SK-N-SH (cell line): ENCODE data around the gene BCAR3. TPM values are rescaled to one million over a fixed set of nuclear protein-coding genes. Genes with fewer than 3 reads are reported as not detected.

ENCODE experiments used
- CTCF ChIA-PET: fragments of 300-600, 350-600 bp; formaldehyde crosslinking; extraction: SDS; loops from one replicate; lab custom pipeline; 2021; lab: Yijun Ruan, JAX
- POLR2A ChIA-PET: fragments of 350-600 bp; sonication (Branson Sonifier 250); formaldehyde crosslinking; extraction: SDS; loops from one replicate; lab custom pipeline; 2020; ENCODE audit warnings: antibody characterized with exemption, inconsistent platforms; lab: Yijun Ruan, JAX
- DNase-seq: peaks from one replicate; pipeline ENCODE4 v3.0.0; 2012
- H2AFZ ChIP-seq: fragments of 200-600 bp; sonication (generic); 2 replicates; pipeline ENCODE4 v1.8.1; 2016; ENCODE audit warnings: antibody characterized with exemption, mild to moderate bottlenecking, low read depth
- H3F3A ChIP-seq: fragments of 200-600 bp; sonication (generic); replicated peaks from 2 replicates; pipeline ENCODE3; 2016; ENCODE audit warnings: antibody characterized with exemption, mild to moderate bottlenecking; ENCODE audit not compliant: insufficient read depth
- H3K27ac ChIP-seq, 2 experiments: fragments of 200-500 bp in 1 of 2; fragments of 200-600 bp in 1 of 2; sonication (Bioruptor generic) in 1 of 2; sonication (generic), shearing (Covaris generic) in 1 of 2; 2 replicates each; pipeline versions ENCODE4 v1.5.1 to v1.6.1; 2014 to 2016; ENCODE audit warnings: low read depth in 2 of 2, inconsistent platforms in 1 of 2, low read length in 1 of 2, mild to moderate bottlenecking in 1 of 2, mixed read lengths in 1 of 2
- H3K27me3 ChIP-seq: fragments of 200-600 bp; sonication (generic), shearing (Covaris generic); 2 replicates; pipeline ENCODE4 v1.6.1; 2016; ENCODE audit warnings: mixed run types; ENCODE audit not compliant: insufficient read depth
- H3K36me3 ChIP-seq, 2 experiments: fragments of 200-500 bp in 1 of 2; fragments of 200-600 bp in 1 of 2; sonication (Bioruptor generic) in 1 of 2; sonication (generic) in 1 of 2; replicated peaks in 1 of 2; 2 replicates each; pipeline versions ENCODE3 to v1.5.1; 2014 to 2016; ENCODE audit warnings: low read length in 1 of 2, mild to moderate bottlenecking in 1 of 2; ENCODE audit not compliant: insufficient read depth in 2 of 2, control insufficient read depth in 1 of 2
- H3K4me1 ChIP-seq, 2 experiments: fragments of 200-500 bp in 1 of 2; fragments of 200-600 bp in 1 of 2; sonication (Bioruptor generic) in 1 of 2; sonication (generic), shearing (Covaris generic) in 1 of 2; 2 replicates each; pipeline versions ENCODE4 v1.5.1 to v1.6.1; 2014 to 2016; ENCODE audit warnings: low read depth in 1 of 2, low read length in 1 of 2, mixed run types in 1 of 2; ENCODE audit not compliant: insufficient read depth in 2 of 2, control insufficient read depth in 1 of 2
- H3K4me2 ChIP-seq: fragments of 200-600 bp; sonication (generic), shearing (Covaris generic); 2 replicates; pipeline ENCODE4 v1.6.1; 2017; ENCODE audit warnings: mixed run types
- H3K4me3 ChIP-seq, 2 experiments: fragments of 200-500 bp in 1 of 2; fragments of 200-600 bp in 1 of 2; sonication (Bioruptor generic) in 1 of 2; sonication (generic), shearing (Covaris generic) in 1 of 2; 2 replicates each; pipeline versions ENCODE4 v1.5.1 to v1.8.1; 2014 to 2016; ENCODE audit warnings: low read depth in 2 of 2, inconsistent platforms in 1 of 2, low read length in 1 of 2, mild to moderate bottlenecking in 1 of 2, mixed read lengths in 1 of 2, moderate library complexity in 1 of 2
- H3K79me2 ChIP-seq: fragments of 200-600 bp; sonication (generic); 2 replicates; pipeline ENCODE4 v1.8.1; 2017; ENCODE audit warnings: mild to moderate bottlenecking; ENCODE audit not compliant: insufficient read depth
- H3K9ac ChIP-seq: fragments of 200-600 bp; sonication (generic); 2 replicates; pipeline ENCODE4 v1.6.1; 2017; ENCODE audit warnings: mixed run types
- H3K9me2 ChIP-seq: fragments of 200-600 bp; sonication (generic); 2 replicates; pipeline ENCODE4 v1.6.1; 2017; ENCODE audit warnings: mixed run types
- H3K9me3 ChIP-seq: fragments of 200-600 bp; sonication (generic); 2 replicates; pipeline ENCODE4 v1.6.1; 2017; ENCODE audit warnings: mixed run types, mild to moderate bottlenecking, moderate library complexity
- H4K20me1 ChIP-seq: fragments of 200-600 bp; sonication (generic); 2 replicates; pipeline ENCODE4 v1.6.1; 2017; ENCODE audit warnings: mild to moderate bottlenecking, mixed run types; ENCODE audit not compliant: insufficient read depth
- EZH2phosphoT487 ChIP-seq: fragments of 200-600 bp; sonication (generic); IDR thresholded peaks from 2 replicates; pipeline ENCODE4 v1.6.1; 2017; ENCODE audit warnings: low read depth, mixed run types, mild to moderate bottlenecking, antibody characterized with exemption, moderate library complexity, borderline replicate concordance
- FOXM1 ChIP-seq: IDR thresholded peaks from 2 replicates; pipeline ENCODE4 v1.4.0; 2012; ENCODE audit warnings: low read depth, mild to moderate bottlenecking
- JUND ChIP-seq: IDR thresholded peaks from 2 replicates; pipeline ENCODE4 v1.4.0; 2012
- MEF2A ChIP-seq: IDR thresholded peaks from 2 replicates; pipeline ENCODE4 v1.4.0; 2012; ENCODE audit warnings: low read depth, borderline replicate concordance
- NRF1 ChIP-seq: IDR thresholded peaks from 2 replicates; pipeline ENCODE4 v1.6.1; 2012; ENCODE audit warnings: low read depth, mild to moderate bottlenecking, low read length
- RAD21 ChIP-seq: IDR thresholded peaks from 2 replicates; pipeline ENCODE4 v1.6.1; 2012; ENCODE audit warnings: mild to moderate bottlenecking, low read length
- RFX5 ChIP-seq: IDR thresholded peaks from 2 replicates; pipeline ENCODE4 v1.6.1; 2012; ENCODE audit warnings: mild to moderate bottlenecking, improper control_type of control experiment, low read length
- SIN3A ChIP-seq: IDR thresholded peaks from 2 replicates; pipeline ENCODE4 v1.6.1; 2012; ENCODE audit warnings: low read depth, mild to moderate bottlenecking, low read length, moderate library complexity, borderline replicate concordance
- TAF1 ChIP-seq: IDR thresholded peaks from 2 replicates; pipeline ENCODE4 v1.6.1; 2012; ENCODE audit warnings: low read depth, mild to moderate bottlenecking, low read length, moderate library complexity, borderline replicate concordance
- YY1 ChIP-seq: IDR thresholded peaks from 2 replicates; pipeline ENCODE4 v1.4.0; 2012; ENCODE audit warnings: low read depth, mild to moderate bottlenecking
- WGBS: methylation state at CpG from one replicate; pipeline ENCODE4 v1.1.6; 2017; ENCODE audit warnings: low lambda C conversion rate; 5-methylcytosine and 5-hydroxymethylcytosine counted together
- polyA plus RNA-seq, 3 experiments: library from polyadenylated mRNA; depleted of rRNA; stranded (reverse); fragments of >200 nt; gene quantifications; 2 replicates each; pipeline ENCODE4 v1.2.3, GENCODE V29; 2012
- TF ChIP-seq, protein P1 (sequence below): fragments of 150-350 bp; IDR thresholded peaks from 2 replicates; pipeline ENCODE4 v1.6.1; 2016; ENCODE audit warnings: mild to moderate bottlenecking, low read depth, low read length
- TF ChIP-seq, protein P2 (sequence below): fragments of 200-600 bp; sonication (generic); IDR thresholded peaks from 2 replicates; pipeline ENCODE4 v1.6.1; 2017; ENCODE audit warnings: antibody characterized with exemption, mild to moderate bottlenecking, moderate library complexity
- TF ChIP-seq, protein P3 (sequence below): IDR thresholded peaks from 2 replicates; pipeline ENCODE4 v1.4.0; 2012; ENCODE audit warnings: low read depth, borderline replicate concordance

The BCAR3 gene
- polyA plus RNA-seq, 1 of the 3 experiments (the other 2 are of a cell fraction): 58.4 TPM

DNA sequence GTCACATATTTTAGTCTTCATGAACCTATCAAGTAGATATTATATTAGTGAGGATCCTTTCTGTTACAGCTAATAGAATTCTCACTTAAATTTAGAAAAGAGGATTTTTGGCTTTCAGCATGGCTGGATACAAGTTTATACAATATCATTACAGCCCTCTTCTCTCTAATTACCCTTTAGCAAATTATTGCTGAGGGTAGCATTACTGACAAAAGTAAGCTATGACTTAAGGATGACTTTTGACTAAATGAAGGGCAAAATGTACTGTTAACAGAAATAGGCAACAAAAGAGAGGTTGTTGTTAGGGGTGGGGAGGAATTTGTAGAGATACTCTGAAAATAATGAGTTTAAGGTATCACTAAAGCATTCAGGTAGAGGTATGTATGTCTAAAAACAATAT is 148.0 kb downstream of the BCAR3 start (continued):
- TF ChIP-seq, protein P1, sequence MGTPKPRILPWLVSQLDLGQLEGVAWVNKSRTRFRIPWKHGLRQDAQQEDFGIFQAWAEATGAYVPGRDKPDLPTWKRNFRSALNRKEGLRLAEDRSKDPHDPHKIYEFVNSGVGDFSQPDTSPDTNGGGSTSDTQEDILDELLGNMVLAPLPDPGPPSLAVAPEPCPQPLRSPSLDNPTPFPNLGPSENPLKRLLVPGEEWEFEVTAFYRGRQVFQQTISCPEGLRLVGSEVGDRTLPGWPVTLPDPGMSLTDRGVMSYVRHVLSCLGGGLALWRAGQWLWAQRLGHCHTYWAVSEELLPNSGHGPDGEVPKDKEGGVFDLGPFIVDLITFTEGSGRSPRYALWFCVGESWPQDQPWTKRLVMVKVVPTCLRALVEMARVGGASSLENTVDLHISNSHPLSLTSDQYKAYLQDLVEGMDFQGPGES: no peak

DNA sequence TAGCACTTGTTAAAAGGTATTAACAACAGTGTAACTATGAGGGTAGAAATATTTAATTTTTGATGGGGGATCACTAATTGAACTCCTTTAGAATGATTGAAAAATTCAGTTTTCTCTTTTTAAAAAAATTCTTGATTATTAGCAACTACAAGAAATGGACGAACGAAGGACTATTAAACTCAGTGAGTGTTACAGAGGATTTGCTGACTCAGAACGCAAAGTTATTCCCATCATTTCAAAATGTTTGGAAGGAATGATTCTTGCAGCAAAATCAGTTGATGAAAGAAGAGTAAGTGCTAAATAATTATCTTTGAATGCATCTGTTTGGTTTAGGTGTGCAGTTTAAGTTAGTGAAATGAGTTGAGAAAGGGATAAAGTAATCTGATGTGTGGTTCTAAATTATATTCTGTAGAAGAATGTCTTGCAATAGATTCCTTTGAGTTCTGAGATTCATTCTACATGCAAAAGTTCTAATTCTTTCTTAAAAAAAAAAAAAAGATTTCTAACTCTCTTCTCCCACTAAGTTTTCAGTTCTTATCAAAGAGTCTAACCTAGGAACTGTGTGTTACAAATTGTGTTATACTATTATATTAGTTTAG is 148.8 kb downstream of the BCAR3 start:
- POLR2A ChIA-PET: no interaction called here
- H3F3A ChIP-seq: peaks cover 25% of the 10 kb centered on the region
- 95% methylated on average over 3 of the region's 3 CpGs for WGBS

More for the DNA sequence above, 148.8 kb downstream of the BCAR3 start:
- Histone ChIP-seq H3K9me3 (no peaks in the 10 kb centered on the region), H3K36me3 (peaks cover 50 to 59% of the 10 kb centered on the region in 2 experiments), H3K9ac (no peak overlapping the region), H3K27ac (no peak overlapping the region), H3K4me1 (peaks cover 6 to 10% of the 10 kb centered on the region in 2 experiments; a peak in 3 of 4 replicates), H3K27me3 (no peaks in the 10 kb centered on the region), H3K79me2 (peaks cover 9% of the 10 kb centered on the region; the same call in 1 of the 2 replicates), H3K9me2 (0 out of 2 replicates have a peak, but pooled peaks cover 3% of the 10 kb centered on the region), H3K4me2 (no peak overlapping the region), H3K4me3 (no peak overlapping the region), H4K20me1 (no peaks in the 10 kb centered on the region), H2AFZ (no peak overlapping the region)
- no peak for DNase-seq
- CTCF ChIA-PET: interaction anchor here (1.1 to 1.8 kb wide), 2 partner anchors 20 kb away, joined by 3 to 4 read pairs; no protein-coding TSS in a partner anchor
- no peak for TF ChIP-seq FOXM1
- TF ChIP-seq, protein P2, sequence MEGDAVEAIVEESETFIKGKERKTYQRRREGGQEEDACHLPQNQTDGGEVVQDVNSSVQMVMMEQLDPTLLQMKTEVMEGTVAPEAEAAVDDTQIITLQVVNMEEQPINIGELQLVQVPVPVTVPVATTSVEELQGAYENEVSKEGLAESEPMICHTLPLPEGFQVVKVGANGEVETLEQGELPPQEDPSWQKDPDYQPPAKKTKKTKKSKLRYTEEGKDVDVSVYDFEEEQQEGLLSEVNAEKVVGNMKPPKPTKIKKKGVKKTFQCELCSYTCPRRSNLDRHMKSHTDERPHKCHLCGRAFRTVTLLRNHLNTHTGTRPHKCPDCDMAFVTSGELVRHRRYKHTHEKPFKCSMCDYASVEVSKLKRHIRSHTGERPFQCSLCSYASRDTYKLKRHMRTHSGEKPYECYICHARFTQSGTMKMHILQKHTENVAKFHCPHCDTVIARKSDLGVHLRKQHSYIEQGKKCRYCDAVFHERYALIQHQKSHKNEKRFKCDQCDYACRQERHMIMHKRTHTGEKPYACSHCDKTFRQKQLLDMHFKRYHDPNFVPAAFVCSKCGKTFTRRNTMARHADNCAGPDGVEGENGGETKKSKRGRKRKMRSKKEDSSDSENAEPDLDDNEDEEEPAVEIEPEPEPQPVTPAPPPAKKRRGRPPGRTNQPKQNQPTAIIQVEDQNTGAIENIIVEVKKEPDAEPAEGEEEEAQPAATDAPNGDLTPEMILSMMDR: no peak
- no peak for TF ChIP-seq YY1
- TF ChIP-seq SIN3A: no peak
- TF ChIP-seq TAF1: no peak
- no peak for TF ChIP-seq RFX5
- no peak for TF ChIP-seq RAD21
- no peak for TF ChIP-seq JUND
- no peak for TF ChIP-seq MEF2A
- TF ChIP-seq NRF1: no peak
- no peak for TF ChIP-seq EZH2phosphoT487
- TF ChIP-seq, protein P3, sequence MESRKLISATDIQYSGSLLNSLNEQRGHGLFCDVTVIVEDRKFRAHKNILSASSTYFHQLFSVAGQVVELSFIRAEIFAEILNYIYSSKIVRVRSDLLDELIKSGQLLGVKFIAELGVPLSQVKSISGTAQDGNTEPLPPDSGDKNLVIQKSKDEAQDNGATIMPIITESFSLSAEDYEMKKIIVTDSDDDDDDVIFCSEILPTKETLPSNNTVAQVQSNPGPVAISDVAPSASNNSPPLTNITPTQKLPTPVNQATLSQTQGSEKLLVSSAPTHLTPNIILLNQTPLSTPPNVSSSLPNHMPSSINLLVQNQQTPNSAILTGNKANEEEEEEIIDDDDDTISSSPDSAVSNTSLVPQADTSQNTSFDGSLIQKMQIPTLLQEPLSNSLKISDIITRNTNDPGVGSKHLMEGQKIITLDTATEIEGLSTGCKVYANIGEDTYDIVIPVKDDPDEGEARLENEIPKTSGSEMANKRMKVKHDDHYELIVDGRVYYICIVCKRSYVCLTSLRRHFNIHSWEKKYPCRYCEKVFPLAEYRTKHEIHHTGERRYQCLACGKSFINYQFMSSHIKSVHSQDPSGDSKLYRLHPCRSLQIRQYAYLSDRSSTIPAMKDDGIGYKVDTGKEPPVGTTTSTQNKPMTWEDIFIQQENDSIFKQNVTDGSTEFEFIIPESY: no peak
